Measurements from ENCODE around the gene CLIC2.
"Not testable (repeated sequence)": the region's sequence is repeated elsewhere in the genome, so short reads cannot be mapped to it uniquely, and the experiment has no call there.

Gene CLIC2

GRCh38 chrX:155334486-155335336, at the start of gene CLIC2:
Gene CLIC2 (minus strand): TSS chrX:155334614. CDS start chrX:155334427, 187 bp downstream.
- peak in 1 of 2 donors; percentile 87 for DNase-seq

DNA sequence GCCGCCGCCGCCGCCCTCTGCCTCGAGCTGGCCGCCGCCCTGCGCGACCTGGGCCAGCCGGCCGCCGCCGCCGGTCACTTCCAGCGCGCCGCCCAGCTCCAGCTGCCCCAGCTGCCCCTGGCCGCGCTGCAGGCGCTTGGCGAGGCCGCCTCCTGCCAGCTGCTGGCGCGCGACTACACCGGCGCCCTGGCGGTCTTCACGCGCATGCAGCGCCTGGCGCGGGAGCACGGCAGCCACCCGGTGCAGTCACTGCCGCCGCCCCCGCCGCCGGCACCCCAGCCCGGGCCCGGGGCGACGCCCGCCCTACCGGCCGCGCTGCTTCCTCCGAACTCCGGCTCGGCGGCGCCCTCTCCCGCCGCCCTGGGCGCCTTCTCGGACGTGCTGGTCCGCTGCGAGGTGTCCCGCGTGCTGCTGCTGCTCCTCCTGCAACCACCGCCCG, 48.1 kb upstream of the CLIC2 start:
- DNase-seq: not testable (repeated sequence)

DNA sequence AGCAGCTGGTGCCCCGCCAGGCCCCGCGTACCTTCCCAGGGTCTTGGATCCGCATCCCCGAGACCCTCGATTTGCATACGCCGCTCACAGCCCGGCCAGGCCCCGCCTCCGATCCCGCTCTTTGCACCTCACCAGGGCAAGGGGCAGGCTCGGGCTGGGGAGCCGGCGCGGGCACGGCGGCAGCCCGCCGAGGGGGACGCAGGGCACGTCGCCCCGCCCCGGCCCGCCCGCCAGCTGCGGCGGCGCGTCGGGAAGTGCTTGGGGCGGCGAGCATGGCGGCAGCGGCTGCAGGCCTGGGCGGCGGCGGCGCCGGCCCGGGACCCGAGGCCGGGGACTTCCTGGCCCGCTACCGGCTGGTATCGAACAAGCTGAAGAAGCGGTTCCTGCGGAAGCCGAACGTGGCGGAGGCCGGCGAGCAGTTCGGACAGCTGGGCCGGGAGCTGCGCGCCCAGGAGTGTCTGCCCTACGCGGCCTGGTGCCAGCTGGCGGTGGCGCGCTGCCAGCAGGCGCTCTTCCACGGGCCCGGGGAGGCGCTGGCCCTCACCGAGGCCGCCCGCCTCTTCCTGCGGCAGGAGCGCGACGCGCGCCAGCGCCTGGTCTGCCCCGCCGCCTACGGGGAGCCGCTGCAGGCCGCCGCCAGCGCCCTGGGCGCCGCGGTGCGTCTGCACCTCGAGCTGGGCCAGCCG, 47.6 kb upstream of the CLIC2 start, which contains the start of gene F8A2:
TSS of gene F8A2 (plus strand) at position 253 of the 686 bp plus-strand sequence. CDS start at position 273, 20 bp downstream.
- DNase-seq: not testable (repeated sequence)

DNA sequence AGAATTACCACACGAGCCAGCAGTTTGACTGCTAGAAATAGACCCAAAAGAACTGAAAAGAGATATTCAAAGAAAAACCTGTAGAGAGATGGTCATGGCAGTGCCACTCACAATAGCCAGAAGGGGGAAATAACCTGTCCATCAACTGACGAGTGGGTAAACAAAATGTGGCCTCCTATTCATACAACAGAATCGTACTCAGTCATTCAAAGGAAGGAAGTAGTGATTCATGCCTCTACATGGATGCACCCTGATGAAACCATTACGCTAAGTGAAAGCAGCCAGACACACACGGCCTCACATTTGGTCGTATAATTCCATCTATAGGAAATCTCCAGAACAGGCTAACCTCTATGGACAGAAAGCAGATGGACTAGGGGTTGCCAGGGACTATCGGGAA, 45.4 kb upstream of the CLIC2 start:
- DNase-seq: not testable (repeated sequence)

DNA sequence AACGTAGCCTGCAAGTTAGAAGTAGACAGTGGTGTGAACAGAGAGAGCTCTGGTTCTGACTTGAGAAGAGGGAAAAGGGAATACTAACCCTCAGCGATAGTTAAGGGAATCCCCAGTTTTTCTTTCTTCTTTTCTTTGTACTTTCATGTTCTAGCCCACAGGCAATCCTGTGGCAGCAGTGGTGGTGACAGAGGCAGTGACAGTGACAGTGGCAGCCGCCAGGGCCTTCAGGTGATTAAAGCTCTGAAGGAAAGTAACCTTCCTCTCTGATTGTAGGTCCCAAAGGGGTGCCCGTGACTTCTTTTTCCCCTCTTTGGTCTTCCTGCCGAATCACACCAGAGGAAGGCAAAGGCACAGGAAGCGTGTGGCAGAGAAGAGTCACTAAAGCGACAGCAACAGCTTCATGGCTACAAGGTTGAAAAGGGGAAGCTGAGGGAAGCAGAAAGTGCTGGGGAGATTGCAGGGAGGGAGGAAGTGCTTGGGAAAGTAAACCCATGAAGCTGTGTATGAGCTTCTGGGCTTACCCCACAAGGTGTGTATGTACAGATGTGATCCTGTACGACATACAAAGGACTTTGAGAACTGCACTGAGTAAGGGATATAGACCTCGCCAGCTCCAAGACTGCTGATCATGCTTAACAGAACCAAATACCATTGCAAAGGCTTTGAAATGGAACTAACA, 39.5 kb upstream of the CLIC2 start:
- not testable (repeated sequence) for DNase-seq

DNA sequence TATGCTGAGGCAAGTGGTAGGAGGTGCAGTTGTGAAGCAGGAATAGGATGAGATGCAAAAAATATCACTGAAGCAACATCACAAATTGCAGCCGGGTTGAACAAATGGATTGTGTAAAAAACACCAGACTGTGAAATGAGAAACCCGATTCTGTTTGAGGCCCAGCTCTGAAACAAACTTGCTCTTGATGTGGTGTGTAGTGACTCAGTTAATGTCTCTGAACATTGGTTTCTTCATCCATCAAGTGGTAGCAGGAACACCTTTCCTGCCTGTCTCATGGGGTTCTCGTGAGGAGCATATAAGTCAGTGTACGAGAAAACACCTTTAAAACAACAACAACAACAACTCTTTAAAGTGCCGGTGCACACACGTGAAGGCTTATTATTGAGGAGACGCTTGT, 29.3 kb upstream of the CLIC2 start:
- not testable (repeated sequence) for DNase-seq

- not testable (repeated sequence) for DNase-seq
Observed at GRCh38 chrX:155349448-155349847, 15.0 kb upstream of the CLIC2 start.

DNA sequence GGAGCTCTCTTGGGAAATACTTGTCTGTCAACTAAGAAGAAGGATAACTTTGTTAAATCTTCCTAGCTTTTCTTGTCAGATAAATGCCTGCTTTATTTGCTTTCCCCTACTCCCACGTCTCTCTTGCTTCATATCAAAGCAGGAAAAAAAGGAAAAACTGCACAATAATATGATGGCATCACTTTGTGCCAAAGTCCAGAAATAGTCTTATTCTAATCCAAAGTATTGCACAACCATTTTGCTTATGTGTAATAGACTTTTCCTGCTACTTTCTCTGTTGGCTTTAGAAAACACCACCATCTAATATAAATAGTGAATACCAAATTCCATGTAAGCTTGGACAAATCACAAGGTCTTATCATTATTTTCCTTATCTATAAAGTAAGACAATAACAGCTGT, 11.3 kb upstream of the CLIC2 start:
- not testable (repeated sequence) for DNase-seq

DNA sequence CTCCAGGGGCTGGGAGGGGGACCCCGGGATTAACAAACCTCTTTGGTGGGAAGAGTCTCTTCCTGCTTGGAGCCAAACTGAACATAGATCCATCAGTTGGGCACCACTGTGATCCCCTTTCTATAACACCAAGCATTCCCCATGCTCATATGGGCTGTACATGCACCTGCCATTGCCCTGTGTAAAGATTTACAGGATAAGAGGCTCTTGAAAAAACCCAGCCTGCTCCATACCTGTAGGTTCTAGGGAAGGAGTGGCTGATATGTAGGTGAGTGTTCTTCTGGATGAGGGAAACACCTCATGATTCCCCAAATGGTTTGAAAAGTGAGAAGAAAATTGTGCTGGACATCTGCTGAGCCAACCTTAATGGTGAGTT, 911 bp upstream of the CLIC2 start:
- not testable (repeated sequence) for DNase-seq

- peak in 1 of 2 donors; percentile 9 for DNase-seq
Observed at GRCh38 chrX:155333544-155334100, 792 bp downstream of the CLIC2 start.

DNA sequence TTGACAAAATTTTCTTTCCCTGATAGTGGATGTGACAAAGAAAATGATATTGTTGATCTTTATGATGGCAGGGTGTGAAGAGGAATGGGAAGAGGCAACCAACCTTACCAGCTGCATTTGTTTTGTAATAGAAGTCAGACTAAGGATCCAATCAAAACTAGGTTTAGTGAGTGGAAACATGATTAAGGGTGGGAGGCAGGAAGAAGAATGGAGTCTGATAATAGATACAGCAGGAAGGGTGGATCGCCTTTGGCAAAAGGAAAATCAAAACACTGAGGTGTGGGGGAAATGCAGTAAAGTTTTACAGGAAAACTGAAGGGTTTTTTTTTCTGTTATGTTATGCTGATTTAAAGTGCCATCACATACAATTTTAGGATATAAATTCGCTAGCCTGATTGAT, 3.4 kb downstream of the CLIC2 start:
- no peak for DNase-seq

GRCh38 chrX:155329293-155329692, 5.1 kb downstream of the CLIC2 start:
- no peak for DNase-seq

GRCh38 chrX:155326610-155327009, 7.8 kb downstream of the CLIC2 start:
- DNase-seq: no peak

DNA sequence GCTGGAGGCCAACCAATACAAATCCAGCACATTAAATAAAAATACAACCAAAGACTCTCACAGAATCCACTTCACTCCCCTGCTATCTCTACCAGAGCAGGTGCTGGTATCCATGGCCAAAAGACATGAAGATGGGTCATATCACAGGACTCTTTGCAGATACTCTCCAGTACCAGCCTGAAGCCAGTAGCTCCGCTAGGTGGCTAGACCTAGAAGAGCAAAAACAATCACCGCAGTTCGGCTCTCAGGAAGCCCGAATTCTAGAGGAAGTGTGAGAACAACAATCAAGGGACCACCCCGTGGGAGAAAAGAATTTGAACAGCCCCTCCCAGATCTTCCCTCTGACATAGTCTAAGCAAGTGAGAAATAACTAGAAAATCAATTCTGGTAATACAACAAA, 20.2 kb downstream of the CLIC2 start:
- DNase-seq: no peak

DNA sequence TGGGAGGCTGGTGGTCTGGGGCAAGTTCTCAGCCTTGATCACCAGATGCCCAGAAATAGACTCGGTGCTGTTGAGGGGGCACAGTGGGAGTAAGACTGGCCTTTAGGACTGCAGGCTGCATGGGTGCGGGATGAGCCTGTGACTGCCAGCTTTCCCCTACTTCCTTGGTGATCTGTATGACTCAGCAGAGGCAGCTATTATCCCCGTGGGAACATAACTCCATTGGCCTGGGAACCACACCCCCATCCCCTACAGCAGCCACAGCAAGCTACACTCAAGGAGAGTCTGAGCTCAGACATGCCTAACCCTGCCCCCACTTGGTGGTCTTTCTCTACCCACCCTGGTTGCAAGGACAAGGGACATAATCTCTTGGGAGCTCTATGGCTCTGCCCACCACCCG, 20.6 kb downstream of the CLIC2 start:
- no peak for DNase-seq

DNA sequence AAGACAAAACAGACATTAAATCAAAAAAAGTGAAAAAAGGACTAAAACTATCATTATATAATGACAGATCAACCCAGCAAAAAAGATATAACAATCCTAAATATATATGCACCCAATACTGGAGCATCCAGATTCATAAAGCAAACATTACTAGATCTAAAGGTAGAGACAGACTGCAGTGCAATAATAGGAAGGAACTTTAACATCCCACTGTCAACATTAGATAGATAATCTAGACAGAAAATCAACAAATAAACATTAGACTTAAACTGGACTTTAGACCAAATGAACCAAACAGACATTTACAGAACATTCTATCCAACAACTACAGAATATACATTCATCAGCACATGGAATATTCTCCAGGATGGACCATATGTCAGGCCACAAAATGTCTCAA, 40.6 kb downstream of the CLIC2 start:
- no peak for DNase-seq

DNA sequence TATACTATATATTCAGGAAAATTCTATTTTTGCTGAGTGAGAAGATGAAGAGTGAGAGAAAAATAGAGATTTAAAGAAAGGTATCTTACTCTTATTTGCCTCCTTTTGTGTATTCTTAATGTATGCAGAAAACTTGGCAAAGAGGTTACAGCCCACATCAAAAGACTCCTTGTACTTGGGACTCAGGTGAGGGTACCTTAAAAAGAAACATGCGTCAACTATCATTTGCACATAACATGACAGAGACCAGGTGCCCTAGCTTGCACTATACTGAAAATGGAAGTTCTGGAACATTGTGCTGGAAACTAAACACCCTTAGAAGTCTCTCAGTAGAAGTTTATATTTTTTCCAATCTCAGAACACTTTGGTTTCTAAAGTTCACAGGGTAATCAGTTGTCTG, 54.5 kb downstream of the CLIC2 start:
- DNase-seq: no peak

DNA sequence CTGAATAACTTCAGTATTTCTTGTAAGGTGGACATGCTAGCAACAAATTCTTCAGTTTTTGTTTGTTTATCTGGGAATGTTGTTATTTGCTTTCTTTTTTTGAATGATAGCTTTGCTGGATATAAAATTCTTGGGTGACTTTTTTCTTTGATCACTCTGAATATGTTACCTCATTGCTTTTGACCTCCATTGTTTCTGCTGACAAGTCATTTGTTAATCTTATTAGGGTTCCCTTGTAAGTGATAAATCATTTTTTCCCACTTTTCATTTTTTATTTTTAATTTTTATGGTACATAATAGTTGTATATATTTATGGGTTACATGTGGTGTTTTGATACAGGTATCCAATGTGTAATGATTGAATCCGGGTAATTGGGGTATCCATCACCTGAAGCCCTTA, 63.4 kb downstream of the CLIC2 start:
- DNase-seq: no peak

GRCh38 chrX:155267995-155268394, 66.4 kb downstream of the CLIC2 start:
- DNase-seq: not testable (repeated sequence)

- no peak for DNase-seq
Observed at GRCh38 chrX:155266439-155266838, 68.0 kb downstream of the CLIC2 start.

- peak; percentile 7 to 33 for DNase-seq
Observed at GRCh38 chrX:155263854-155264628, 70.4 kb downstream of the CLIC2 start, which contains the start of gene RAB39B. Gene RAB39B (minus strand): TSS chrX:155264491. CDS start chrX:155264288, 203 bp downstream.

Measured in bone marrow (tissue), 2 donors.